Activated CD4-positive, CD25-positive, alpha-beta regulatory T cell treated with anti-CD3 and anti-CD28 coated beads, Interleukin-2, amount 50 U/mL, for 72 hours (primary cell): Measurements from ENCODE around the gene TNNT2.

Experiments
- DNase-seq: peaks from one replicate; pipeline ENCODE4 v3.0.0; 2021

TNNT2 gene

GRCh38 chr1:201354151-201354900 lies 23.2 kb downstream of the TNNT2 start:
- no peak for DNase-seq

- DNase-seq, result no peak
Measured at GRCh38 chr1:201353186-201353940, 24.1 kb downstream of the TNNT2 start.

- DNase-seq, result no peak
Measured at GRCh38 chr1:201351617-201352016, 25.9 kb downstream of the TNNT2 start.

GRCh38 chr1:201350884-201351283 lies 26.6 kb downstream of the TNNT2 start:
- no peak for DNase-seq

- DNase-seq, result no peak
Measured at GRCh38 chr1:201350361-201350725, 27.1 kb downstream of the TNNT2 start.

GRCh38 chr1:201349092-201349491 lies 28.4 kb downstream of the TNNT2 start:
- no peak for DNase-seq

- no peak for DNase-seq
Measured at GRCh38 chr1:201348211-201348566, 29.3 kb downstream of the TNNT2 start.

- DNase-seq, result no peak
Measured at GRCh38 chr1:201347498-201348210, 29.8 kb downstream of the TNNT2 start.

- DNase-seq, result no peak
Measured at GRCh38 chr1:201346987-201347386, 30.5 kb downstream of the TNNT2 start.

- no peak for DNase-seq
Measured at GRCh38 chr1:201346337-201346939, 31.0 kb downstream of the TNNT2 start.

GRCh38 chr1:201345081-201345355 lies 32.5 kb downstream of the TNNT2 start:
- DNase-seq, result no peak

- DNase-seq, result no peak
Measured at GRCh38 chr1:201344206-201345080, 33.0 kb downstream of the TNNT2 start.

- no peak for DNase-seq
Measured at GRCh38 chr1:201341377-201341776, 36.1 kb downstream of the TNNT2 start.

GRCh38 chr1:201336711-201337450 lies 40.6 kb downstream of the TNNT2 start:
- no peak for DNase-seq

- no peak for DNase-seq
Measured at GRCh38 chr1:201335901-201336300, 41.6 kb downstream of the TNNT2 start.

GRCh38 chr1:201335174-201335870 lies 42.2 kb downstream of the TNNT2 start:
- no peak for DNase-seq

GRCh38 chr1:201334325-201335173 lies 42.9 kb downstream of the TNNT2 start:
- DNase-seq, result no peak

- DNase-seq, result no peak
Measured at GRCh38 chr1:201332616-201333335, 44.7 kb downstream of the TNNT2 start.

- no peak for DNase-seq
Measured at GRCh38 chr1:201332021-201332420, 45.5 kb downstream of the TNNT2 start.

GRCh38 chr1:201331166-201331565 lies 46.3 kb downstream of the TNNT2 start:
- DNase-seq, result no peak
